ENCODE measurements around the gene PITPNC1. TPM values are rescaled to one million over a fixed set of nuclear protein-coding genes. Genes with fewer than 3 reads are reported as not detected.

Gene PITPNC1
- total and polyA plus RNA-seq, 2 of the 13 experiments (the other 11 are each of a cell fraction or from before 2014, with no cell fraction given) = 4.1 to 5.7 TPM

- TF ChIP-seq HIC2 (CRISPR knock-in tag; IDR thresholded peaks at IDR 0.05; ENCODE audit: low read depth) (no peak), SALL1 (CRISPR knock-in tag; IDR thresholded peaks at IDR 0.05) (peak; percentile 76), TARDBP (CRISPR knock-in tag; IDR thresholded peaks at IDR 0.05) (peak; percentile 45; the same call in 1 of the 2 replicates), BHLHE40 (IDR thresholded peaks at IDR 0.05; ENCODE audit: low read length) (0 out of 2 replicates have a peak, but pooled peaks have one; percentile 12), NR2F6 (IDR thresholded peaks at IDR 0.05) (no peak), NR2F6 (CRISPR knock-in tag; IDR thresholded peaks at IDR 0.05) (peak; percentile 42; the same call in 1 of the 2 replicates), XRCC5 (optimal IDR thresholded peaks at IDR 0.05; ENCODE audit: low read length) (peak; percentile 92), SMYD3 (CRISPR knock-in tag; IDR thresholded peaks at IDR 0.05) (no peak), JDP2 (CRISPR knock-in tag; IDR thresholded peaks at IDR 0.05; ENCODE audit: borderline replicate concordance) (no peak), POGK (CRISPR knock-in tag; conservative IDR thresholded peaks at IDR 0.05) (0 out of 2 replicates have a peak, but pooled peaks have one; percentile 33), PATZ1 (CRISPR knock-in tag; IDR thresholded peaks at IDR 0.05) (peak; percentile 92), ZBTB46 (CRISPR knock-in tag; IDR thresholded peaks at IDR 0.05; ENCODE audit: borderline replicate concordance) (peak; percentile 33; the same call in 1 of the 2 replicates), KLF16 (CRISPR knock-in tag; IDR thresholded peaks at IDR 0.05) (0 out of 4 replicates have a peak, but pooled peaks of 1 of the 2 experiments have one; percentile 30), PAX8 (CRISPR knock-in tag; IDR thresholded peaks at IDR 0.05; ENCODE audit: borderline replicate concordance) (0 out of 2 replicates have a peak, but pooled peaks have one; percentile 59), SMARCE1 (IDR thresholded peaks at IDR 0.05; ENCODE audit: borderline replicate concordance) (no peak), FOSL2 (CRISPR knock-in tag; IDR thresholded peaks at IDR 0.05) (peak; percentile 42; the same call in 1 of the 2 replicates), TOPORS (CRISPR knock-in tag; IDR thresholded peaks at IDR 0.05) (0 out of 2 replicates have a peak, but pooled peaks have one; percentile 25), ZSCAN22 (CRISPR knock-in tag; IDR thresholded peaks at IDR 0.05) (no peak), ZNF792 (CRISPR knock-in tag; IDR thresholded peaks at IDR 0.05) (0 out of 2 replicates have a peak, but pooled peaks have one; percentile 50), REPIN1 (CRISPR knock-in tag; IDR thresholded peaks at IDR 0.05; ENCODE audit: borderline replicate concordance, low read depth) (peak; percentile 63; the same call in 1 of the 2 replicates), NCOR1 (IDR thresholded peaks at IDR 0.05; ENCODE audit: borderline replicate concordance, low read length) (no peak), ZMYM2 (CRISPR knock-in tag; IDR thresholded peaks at IDR 0.05) (0 out of 2 replicates have a peak, but pooled peaks have one; percentile 35), ZNF350 (CRISPR knock-in tag; IDR thresholded peaks at IDR 0.05; ENCODE audit: borderline replicate concordance, low read depth) (peak; percentile 39; the same call in 1 of the 2 replicates)
These were observed 2.6 kb upstream of the PITPNC1 start (continued) for GRCh38 chr17:67374329-67375053.
